Upper lobe of left lung (tissue), 6 donors: ENCODE data around the gene UACA. TPM values are rescaled to one million over a fixed set of nuclear protein-coding genes. Genes with fewer than 3 reads are reported as not detected.

Source experiments
- ATAC-seq, 2 donors: fragments of 200-7000 bp; cut with Tn5 transposase; one replicate each; pipeline ENCODE4 v1.9.1; 2022; ENCODE audit warnings: mild to moderate bottlenecking in 2 of 2, moderate library complexity in 2 of 2; ENCODE audit not compliant: low FRiP score in 2 of 2
- DNase-seq, 2 donors: peaks; one replicate each; pipeline ENCODE4 v3.0.0-alpha.2; 2019 to 2020
- H3K27ac ChIP-seq, 4 donors: fragments of 200-600 bp; sonication (generic); one replicate each; pipeline ENCODE4 v1.5.1; 2016 to 2019
- H3K27me3 ChIP-seq, 4 donors: fragments of 200-600 bp; sonication (generic); one replicate each; pipeline ENCODE4 v1.5.1; 2017 to 2019
- H3K36me3 ChIP-seq, 4 donors: fragments of 200-600 bp; sonication (generic); one replicate each; pipeline ENCODE4 v1.5.1; 2016 to 2019
- H3K4me1 ChIP-seq, 4 donors: fragments of 200-600 bp; sonication (generic); one replicate each; pipeline ENCODE4 v1.5.1; 2018 to 2019
- H3K4me3 ChIP-seq, 4 donors: fragments of 200-600 bp; sonication (generic); one replicate each; pipeline ENCODE4 v1.5.1; 2017 to 2019; ENCODE audit warnings: mild to moderate bottlenecking in 2 of 4, moderate library complexity in 1 of 4
- H3K9me3 ChIP-seq, 4 donors: fragments of 200-600 bp; sonication (generic); one replicate each; pipeline ENCODE4 v1.5.1; 2018 to 2019
- EP300 ChIP-seq, 4 donors: sonication (generic); formaldehyde crosslinking; IDR thresholded peaks; one replicate each; pipeline ENCODE4 v1.5.1; 2017; ENCODE audit warnings: antibody characterized with exemption in 4 of 4, control low read depth in 2 of 4
- POLR2A ChIP-seq, 4 donors: fragments of 450-650 bp; IDR thresholded peaks; one replicate each; pipeline ENCODE4 v1.5.1; 2016 to 2017; ENCODE audit warnings: antibody characterized with exemption in 4 of 4, mild to moderate bottlenecking in 2 of 4
- POLR2AphosphoS5 ChIP-seq, 2 donors: sonication (generic); formaldehyde crosslinking; IDR thresholded peaks; one replicate each; pipeline ENCODE4 v1.5.1; 2017; ENCODE audit warnings: antibody characterized with exemption in 2 of 2
- WGBS, 2 donors: methylation state at CpG; one replicate each; pipeline ENCODE4 v1.1.5; 2017 to 2018; 5-methylcytosine and 5-hydroxymethylcytosine counted together
- total RNA-seq, 6 donors: library from RNA; depleted of rRNA in 4 of 6; stranded (reverse); fragments of >200 nt in 4 of 6; gene quantifications; one replicate each; pipeline versions ENCODE4 v1.1.0 to v1.2.1, GENCODE V29; 2016 to 2021
- TF ChIP-seq, protein P1 (sequence below), 6 experiments: fragments of 450-650 bp in 4 of 6; fragments of 200-600 bp in 2 of 6; sonication (generic) in 2 of 6; IDR thresholded peaks; one replicate each; pipeline ENCODE4 v1.5.1; 2016 to 2019; ENCODE audit warnings: antibody characterized with exemption in 6 of 6
- donor health status: DM: no; HTN: no; CAD: no; lungs with moderate emphysema.
- donor health status: DM: no; HTN: yes; CAD: no; lungs with severe emphysema.

Gene UACA
- total RNA-seq, 6 donors from 2014 or later, result 23.9 to 83.8 (median 39.0) TPM

DNA sequence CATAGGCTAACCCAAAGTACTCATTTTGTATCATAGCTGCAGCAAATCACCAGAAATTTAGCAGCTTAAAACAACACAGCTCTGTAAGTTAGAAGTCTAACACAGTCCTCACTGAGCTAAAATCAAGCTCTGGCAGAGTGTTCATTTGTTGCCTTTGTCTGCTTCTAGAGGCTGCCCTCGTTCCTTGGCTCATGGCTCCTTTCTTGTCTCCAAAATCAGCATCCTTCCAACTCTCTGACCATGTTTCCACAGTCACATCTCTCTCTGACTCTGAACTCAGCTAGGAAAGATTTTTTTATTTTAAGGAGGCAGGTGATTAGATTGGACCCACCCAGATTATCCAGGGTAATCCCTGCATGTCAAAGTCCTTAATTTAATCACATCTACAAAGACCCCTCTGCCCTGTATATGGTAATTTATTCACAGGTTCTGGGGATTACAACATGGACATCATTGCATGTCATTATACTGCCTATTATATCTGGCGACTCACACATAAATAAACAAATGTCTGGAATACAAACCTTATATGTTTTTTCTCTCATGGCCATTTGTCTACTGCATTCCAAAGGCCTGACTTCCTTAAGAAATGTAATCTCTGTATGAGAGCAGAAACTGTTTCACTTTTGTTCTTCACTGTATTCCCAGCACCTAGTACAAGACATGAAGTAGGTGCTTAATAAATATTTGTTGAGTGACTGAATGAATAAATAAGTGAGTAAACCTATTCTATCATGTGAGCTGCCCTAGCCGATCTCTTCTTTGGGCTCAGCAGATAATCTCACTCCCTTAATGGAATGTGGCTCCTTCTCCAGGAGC is 15.1 kb upstream of the UACA start:
- no peak overlapping the region for H3K27ac ChIP-seq
- TF ChIP-seq EP300 (IDR thresholded peaks at IDR 0.05), result no peak
- TF ChIP-seq POLR2A (IDR thresholded peaks at IDR 0.05), result no peak
- TF ChIP-seq, protein P1, sequence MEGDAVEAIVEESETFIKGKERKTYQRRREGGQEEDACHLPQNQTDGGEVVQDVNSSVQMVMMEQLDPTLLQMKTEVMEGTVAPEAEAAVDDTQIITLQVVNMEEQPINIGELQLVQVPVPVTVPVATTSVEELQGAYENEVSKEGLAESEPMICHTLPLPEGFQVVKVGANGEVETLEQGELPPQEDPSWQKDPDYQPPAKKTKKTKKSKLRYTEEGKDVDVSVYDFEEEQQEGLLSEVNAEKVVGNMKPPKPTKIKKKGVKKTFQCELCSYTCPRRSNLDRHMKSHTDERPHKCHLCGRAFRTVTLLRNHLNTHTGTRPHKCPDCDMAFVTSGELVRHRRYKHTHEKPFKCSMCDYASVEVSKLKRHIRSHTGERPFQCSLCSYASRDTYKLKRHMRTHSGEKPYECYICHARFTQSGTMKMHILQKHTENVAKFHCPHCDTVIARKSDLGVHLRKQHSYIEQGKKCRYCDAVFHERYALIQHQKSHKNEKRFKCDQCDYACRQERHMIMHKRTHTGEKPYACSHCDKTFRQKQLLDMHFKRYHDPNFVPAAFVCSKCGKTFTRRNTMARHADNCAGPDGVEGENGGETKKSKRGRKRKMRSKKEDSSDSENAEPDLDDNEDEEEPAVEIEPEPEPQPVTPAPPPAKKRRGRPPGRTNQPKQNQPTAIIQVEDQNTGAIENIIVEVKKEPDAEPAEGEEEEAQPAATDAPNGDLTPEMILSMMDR (IDR thresholded peaks at IDR 0.05), result no peak
- TF ChIP-seq POLR2AphosphoS5 (IDR thresholded peaks at IDR 0.05), result no peak
- H3K4me1 ChIP-seq, result peaks cover 0 to 11% (median 6%) of the 10 kb centered on the region in 4 donors
- WGBS, 2 donors, result 44 to 54% methylated on average over 3 of the region's 3 CpGs
- H3K36me3 ChIP-seq, result no peaks in the 10 kb centered on the region
- H3K4me3 ChIP-seq, result no peak overlapping the region
- H3K27me3 ChIP-seq, result no peaks in the 10 kb centered on the region
- DNase-seq (no peak), ATAC-seq (no peak)
- no peaks in the 10 kb centered on the region for H3K9me3 ChIP-seq

- H3K9me3 ChIP-seq, result no peaks in the 10 kb centered on the region
- H3K27ac ChIP-seq, result no peak overlapping the region
- no peaks in the 10 kb centered on the region for H3K36me3 ChIP-seq
- peak in 1 of 2 donors; percentile 56 for ATAC-seq
- 67 to 71% methylated on average over 7 of the region's 7 CpGs for WGBS, 2 donors
- no peak for DNase-seq
- TF ChIP-seq POLR2A (IDR thresholded peaks at IDR 0.05) (no peak), POLR2AphosphoS5 (IDR thresholded peaks at IDR 0.05) (no peak), EP300 (IDR thresholded peaks at IDR 0.05) (no peak)
- TF ChIP-seq, protein P1 (IDR thresholded peaks at IDR 0.05), result no peak
- no peaks in the 10 kb centered on the region for H3K27me3 ChIP-seq
- peaks cover 0 to 11% (median 6%) of the 10 kb centered on the region in 4 donors for H3K4me1 ChIP-seq
- H3K4me3 ChIP-seq, result no peak overlapping the region
These were observed 14.0 kb upstream of the UACA start for GRCh38 chr15:70777170-70777926.

DNA sequence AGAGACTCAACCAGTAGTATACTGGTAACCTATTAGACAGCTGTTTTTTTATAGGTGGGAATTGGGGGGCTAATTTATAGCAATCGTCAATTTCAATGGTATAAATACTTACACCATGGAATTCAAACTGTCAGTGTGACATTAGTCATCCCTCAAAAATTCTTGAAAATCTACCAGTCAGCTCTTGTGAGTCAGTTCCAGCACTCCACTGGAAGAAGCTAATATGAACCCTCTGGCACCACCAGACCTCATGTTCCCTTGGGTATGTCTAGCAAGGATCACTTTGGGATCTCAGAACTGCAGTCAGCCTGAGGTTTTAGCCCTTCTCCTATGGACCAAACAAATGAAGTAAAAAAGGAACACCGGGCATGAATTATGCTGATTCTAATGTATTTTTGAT is 11.8 kb upstream of the UACA start:
- DNase-seq (no peak), ATAC-seq (no peak)
- TF ChIP-seq, protein P1 (IDR thresholded peaks at IDR 0.05), result no peak
- no peak for TF ChIP-seq POLR2A (IDR thresholded peaks at IDR 0.05)
- TF ChIP-seq EP300 (IDR thresholded peaks at IDR 0.05), result no peak
- TF ChIP-seq POLR2AphosphoS5 (IDR thresholded peaks at IDR 0.05), result no peak
- H3K36me3 ChIP-seq, result no peaks in the 10 kb centered on the region
- no peaks in the 10 kb centered on the region for H3K27me3 ChIP-seq
- H3K27ac ChIP-seq, result no peak overlapping the region
- H3K4me3 ChIP-seq, result no peak overlapping the region
- H3K9me3 ChIP-seq, result no peaks in the 10 kb centered on the region
- WGBS, 2 donors, result 81 to 91% methylated on average over 2 of the region's 2 CpGs
- H3K4me1 ChIP-seq, result peaks cover 0 to 11% (median 6%) of the 10 kb centered on the region in 4 donors

- H3K9me3 ChIP-seq, result no peaks in the 10 kb centered on the region
- no peak overlapping the region for H3K27ac ChIP-seq
- H3K4me1 ChIP-seq, result peaks cover 0 to 13% (median 5%) of the 10 kb centered on the region in 4 donors
- no peak for DNase-seq
- TF ChIP-seq POLR2AphosphoS5 (IDR thresholded peaks at IDR 0.05) (no peak), POLR2A (IDR thresholded peaks at IDR 0.05) (no peak), EP300 (IDR thresholded peaks at IDR 0.05) (no peak)
- TF ChIP-seq, protein P1 (IDR thresholded peaks at IDR 0.05), result no peak
- 86 to 98% methylated on average over 3 of the region's 3 CpGs for WGBS, 2 donors
- H3K4me3 ChIP-seq, result no peak overlapping the region
- ATAC-seq, result no peak
- no peaks in the 10 kb centered on the region for H3K36me3 ChIP-seq
- no peaks in the 10 kb centered on the region for H3K27me3 ChIP-seq
These were observed 9.0 kb upstream of the UACA start for GRCh38 chr15:70772402-70772801.
